Activated CD8-positive, alpha-beta T cell treated with anti-CD3 and anti-CD28 coated beads for 36 hours (primary cell): ENCODE measurements around the gene FMN1. TPM values are rescaled to one million over a fixed set of nuclear protein-coding genes. Genes with fewer than 3 reads are reported as not detected.

Experiments
- ATAC-seq: fragments of 200-7000 bp; cut with Tn5 transposase; one replicate; pipeline ENCODE4 v1.10.0; 2021; ENCODE audit warnings: mild to moderate bottlenecking, moderate library complexity
- CTCF ChIA-PET: fragments of 350-600 bp; sonication (Branson Sonifier 250); formaldehyde crosslinking; loops from one replicate; lab custom pipeline; 2021; ENCODE audit warnings: antibody characterized with exemption; lab: Charles Lee
- POLR2A ChIA-PET: fragments of 350-600 bp; sonication (Branson Sonifier 250); formaldehyde crosslinking; loops from one replicate; lab custom pipeline; 2021; ENCODE audit warnings: antibody characterized with exemption; lab: Charles Lee
- DNase-seq: peaks from one replicate; pipeline ENCODE4 v3.0.0-alpha.2; 2020
- H3K27ac Mint-ChIP-seq: one replicate; pipeline ENCODE4 v1.8.0; 2021; ENCODE audit warnings: mild to moderate bottlenecking, mixed read lengths
- H3K27me3 Mint-ChIP-seq: one replicate; pipeline ENCODE4 v1.8.0; 2021; ENCODE audit warnings: mixed read lengths
- H3K36me3 Mint-ChIP-seq: one replicate; pipeline ENCODE4 v1.8.0; 2021; ENCODE audit warnings: low read depth, mixed read lengths
- H3K4me1 Mint-ChIP-seq: one replicate; pipeline ENCODE4 v1.8.0; 2021; ENCODE audit warnings: low read depth, mixed read lengths
- H3K4me3 Mint-ChIP-seq: one replicate; pipeline ENCODE4 v1.8.0; 2021; ENCODE audit warnings: mild to moderate bottlenecking, moderate library complexity, mixed read lengths
- H3K9me3 Mint-ChIP-seq: one replicate; pipeline ENCODE4 v1.8.0; 2021; ENCODE audit warnings: mixed read lengths
- CTCF ChIP-seq: fragments of 200-600 bp; IDR thresholded peaks from one replicate; pipeline ENCODE4 v1.8.0; 2022; ENCODE audit warnings: antibody characterized with exemption, mild to moderate bottlenecking
- intact Hi-C: fragments of 100-400 bp; cut with micrococcal nuclease; formaldehyde crosslinking; loops from one replicate; pipeline ENCODE4 v1.10.0; 2022
- total RNA-seq, 2 experiments: library from RNA; stranded (reverse); gene quantifications; one replicate each; pipeline ENCODE4 v1.2.3, GENCODE V29; 2021

Gene FMN1
- total RNA-seq, 2 experiments from 2014 or later: 0.07 TPM; not detected in 1

GRCh38 chr15:32936976-32937375, 257.5 kb downstream of the FMN1 start:
- Mint-ChIP-seq H3K27ac (no peak overlapping the region), H3K36me3 (no peaks in the 10 kb centered on the region), H3K4me1 (no peaks in the 10 kb centered on the region), H3K4me3 (no peak overlapping the region), H3K27me3 (peaks cover 12% of the 10 kb centered on the region), H3K9me3 (no peaks in the 10 kb centered on the region)
- intact Hi-C loops: no loop called here
- ATAC-seq (no peak), DNase-seq (no peak)
- ChIA-PET CTCF (interaction anchor here (1.2 to 1.7 kb wide), 3 partner anchors 49 to 285 kb away, joined by 3 to 9 read pairs (median 4); no protein-coding TSS in a partner anchor), POLR2A (no interaction called here)
- no peak for TF ChIP-seq CTCF

- intact Hi-C loops: no loop called here
- no peak overlapping the region for H3K27ac Mint-ChIP-seq
- no peak for ATAC-seq
- POLR2A ChIA-PET: no interaction called here
- H3K27me3 Mint-ChIP-seq: peaks cover 12% of the 10 kb centered on the region
- H3K9me3 Mint-ChIP-seq: peaks cover under 1% of the 10 kb centered on the region
- CTCF ChIA-PET: interaction anchor here (1.2 to 1.7 kb wide), 4 partner anchors 48 to 285 kb away, joined by 3 to 9 read pairs (median 4); no protein-coding TSS in a partner anchor
- H3K4me3 Mint-ChIP-seq: no peak overlapping the region
- DNase-seq: no peak
- no peaks in the 10 kb centered on the region for H3K36me3 Mint-ChIP-seq
- no peaks in the 10 kb centered on the region for H3K4me1 Mint-ChIP-seq
- TF ChIP-seq CTCF: no peak
Observed at GRCh38 chr15:32936283-32936918, 258.1 kb downstream of the FMN1 start.

- DNase-seq: no peak
- TF ChIP-seq CTCF: no peak
- ChIA-PET POLR2A (no interaction called here), CTCF (no interaction called here)
- intact Hi-C loops: no loop called here
- ATAC-seq: no peak
- Mint-ChIP-seq H3K27ac (no peak overlapping the region), H3K36me3 (no peaks in the 10 kb centered on the region), H3K4me1 (no peaks in the 10 kb centered on the region), H3K9me3 (peaks cover 2% of the 10 kb centered on the region), H3K27me3 (peaks cover 12% of the 10 kb centered on the region), H3K4me3 (no peak overlapping the region)
Observed at GRCh38 chr15:32935139-32935538, 259.4 kb downstream of the FMN1 start.

GRCh38 chr15:32933236-32933635, 261.3 kb downstream of the FMN1 start:
- Mint-ChIP-seq H3K36me3 (no peaks in the 10 kb centered on the region), H3K27me3 (peaks cover 12% of the 10 kb centered on the region), H3K27ac (no peak overlapping the region), H3K4me3 (no peak overlapping the region), H3K4me1 (no peaks in the 10 kb centered on the region), H3K9me3 (peaks cover 2% of the 10 kb centered on the region)
- DNase-seq (no peak), ATAC-seq (no peak)
- no peak for TF ChIP-seq CTCF
- POLR2A ChIA-PET: no interaction called here
- CTCF ChIA-PET: no interaction called here
- intact Hi-C loops: no loop called here

GRCh38 chr15:32928876-32929275, 265.6 kb downstream of the FMN1 start:
- POLR2A ChIA-PET: no interaction called here
- no peaks in the 10 kb centered on the region for H3K36me3 Mint-ChIP-seq
- TF ChIP-seq CTCF: no peak
- H3K27ac Mint-ChIP-seq: no peak overlapping the region
- no peak overlapping the region for H3K4me3 Mint-ChIP-seq
- CTCF ChIA-PET: no interaction called here
- ATAC-seq (no peak), DNase-seq (no peak)
- no peaks in the 10 kb centered on the region for H3K27me3 Mint-ChIP-seq
- peaks cover 2% of the 10 kb centered on the region for H3K9me3 Mint-ChIP-seq
- no peaks in the 10 kb centered on the region for H3K4me1 Mint-ChIP-seq
- intact Hi-C loops: no loop called here
